Activated CD8-positive, alpha-beta T cell treated with anti-CD3 and anti-CD28 coated beads for 36 hours (primary cell): ENCODE measurements around the gene AKAP13. TPM values are rescaled to one million over a fixed set of nuclear protein-coding genes. Genes with fewer than 3 reads are reported as not detected.

Experiments used
- ATAC-seq: fragments of 200-7000 bp; cut with Tn5 transposase; one replicate; pipeline ENCODE4 v1.10.0; 2021; ENCODE audit warnings: mild to moderate bottlenecking, moderate library complexity
- CTCF ChIA-PET: fragments of 350-600 bp; sonication (Branson Sonifier 250); formaldehyde crosslinking; loops from one replicate; lab custom pipeline; 2021; ENCODE audit warnings: antibody characterized with exemption; lab: Charles Lee
- POLR2A ChIA-PET: fragments of 350-600 bp; sonication (Branson Sonifier 250); formaldehyde crosslinking; loops from one replicate; lab custom pipeline; 2021; ENCODE audit warnings: antibody characterized with exemption; lab: Charles Lee
- DNase-seq: peaks from one replicate; pipeline ENCODE4 v3.0.0-alpha.2; 2020
- H3K27ac Mint-ChIP-seq: one replicate; pipeline ENCODE4 v1.8.0; 2021; ENCODE audit warnings: mild to moderate bottlenecking, mixed read lengths
- H3K27me3 Mint-ChIP-seq: one replicate; pipeline ENCODE4 v1.8.0; 2021; ENCODE audit warnings: mixed read lengths
- H3K36me3 Mint-ChIP-seq: one replicate; pipeline ENCODE4 v1.8.0; 2021; ENCODE audit warnings: low read depth, mixed read lengths
- H3K4me1 Mint-ChIP-seq: one replicate; pipeline ENCODE4 v1.8.0; 2021; ENCODE audit warnings: low read depth, mixed read lengths
- H3K4me3 Mint-ChIP-seq: one replicate; pipeline ENCODE4 v1.8.0; 2021; ENCODE audit warnings: mild to moderate bottlenecking, moderate library complexity, mixed read lengths
- H3K9me3 Mint-ChIP-seq: one replicate; pipeline ENCODE4 v1.8.0; 2021; ENCODE audit warnings: mixed read lengths
- intact Hi-C: fragments of 100-400 bp; cut with micrococcal nuclease; formaldehyde crosslinking; loops from one replicate; pipeline ENCODE4 v1.10.0; 2022
- total RNA-seq, 2 experiments: library from RNA; stranded (reverse); gene quantifications; one replicate each; pipeline ENCODE4 v1.2.3, GENCODE V29; 2021
- TF ChIP-seq, protein P1 (sequence below): fragments of 200-600 bp; IDR thresholded peaks from one replicate; pipeline ENCODE4 v1.8.0; 2022; ENCODE audit warnings: antibody characterized with exemption, mild to moderate bottlenecking

The AKAP13 gene
- total RNA-seq, 2 experiments from 2014 or later = 79.1 to 79.5 TPM

DNA sequence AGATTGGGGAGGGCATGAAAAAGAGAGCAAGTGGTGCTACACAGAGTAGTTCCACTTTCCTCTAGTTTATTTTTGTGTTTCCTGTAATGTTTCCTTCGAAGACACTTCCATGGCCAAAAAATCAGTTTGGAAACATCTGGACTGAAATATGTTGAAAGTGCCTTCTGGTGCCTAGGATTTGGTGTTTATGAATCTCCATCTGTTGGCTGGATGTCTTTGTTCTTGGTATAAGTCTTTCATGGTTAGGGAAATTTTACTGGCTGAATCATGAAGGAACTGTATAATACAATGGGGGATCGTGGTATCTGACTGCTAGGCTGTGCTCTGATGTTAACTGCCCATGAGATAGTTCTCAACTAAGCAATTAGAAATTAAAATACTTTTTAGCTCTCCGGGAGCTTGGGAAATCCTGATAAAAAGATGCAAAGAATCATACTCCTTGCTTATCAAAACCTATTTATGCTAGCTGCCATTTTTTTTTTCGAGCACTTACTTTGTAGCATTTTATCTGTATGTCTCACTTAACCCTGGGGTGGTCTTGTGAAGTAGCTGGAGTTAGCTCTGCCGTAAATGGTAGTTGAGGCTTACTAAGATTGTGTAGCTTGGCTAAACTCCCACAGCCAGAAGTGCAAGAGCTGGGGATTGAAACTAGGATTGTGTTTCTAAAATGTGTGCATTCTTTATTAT lies 21.9 kb downstream of the AKAP13 start:
- H3K27ac Mint-ChIP-seq = peak overlapping the region; percentile 55
- no peak for DNase-seq
- H3K27me3 Mint-ChIP-seq = no peaks in the 10 kb centered on the region
- intact Hi-C loops = no loop called here
- ChIA-PET POLR2A (interaction anchor here (0.6 to 1.3 kb wide), 2 partner anchors 25 to 95 kb away, joined by 3 to 4 read pairs; no protein-coding TSS in a partner anchor), CTCF (interaction anchor here (0.6 to 4.8 kb wide), 6 partner anchors 8 to 106 kb away, joined by 3 to 40 read pairs (median 8); no protein-coding TSS in a partner anchor)
- H3K4me3 Mint-ChIP-seq = peak overlapping the region; percentile 25
- TF ChIP-seq, protein P1, sequence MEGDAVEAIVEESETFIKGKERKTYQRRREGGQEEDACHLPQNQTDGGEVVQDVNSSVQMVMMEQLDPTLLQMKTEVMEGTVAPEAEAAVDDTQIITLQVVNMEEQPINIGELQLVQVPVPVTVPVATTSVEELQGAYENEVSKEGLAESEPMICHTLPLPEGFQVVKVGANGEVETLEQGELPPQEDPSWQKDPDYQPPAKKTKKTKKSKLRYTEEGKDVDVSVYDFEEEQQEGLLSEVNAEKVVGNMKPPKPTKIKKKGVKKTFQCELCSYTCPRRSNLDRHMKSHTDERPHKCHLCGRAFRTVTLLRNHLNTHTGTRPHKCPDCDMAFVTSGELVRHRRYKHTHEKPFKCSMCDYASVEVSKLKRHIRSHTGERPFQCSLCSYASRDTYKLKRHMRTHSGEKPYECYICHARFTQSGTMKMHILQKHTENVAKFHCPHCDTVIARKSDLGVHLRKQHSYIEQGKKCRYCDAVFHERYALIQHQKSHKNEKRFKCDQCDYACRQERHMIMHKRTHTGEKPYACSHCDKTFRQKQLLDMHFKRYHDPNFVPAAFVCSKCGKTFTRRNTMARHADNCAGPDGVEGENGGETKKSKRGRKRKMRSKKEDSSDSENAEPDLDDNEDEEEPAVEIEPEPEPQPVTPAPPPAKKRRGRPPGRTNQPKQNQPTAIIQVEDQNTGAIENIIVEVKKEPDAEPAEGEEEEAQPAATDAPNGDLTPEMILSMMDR = no peak
- ATAC-seq = peak; percentile 59
- no peaks in the 10 kb centered on the region for H3K9me3 Mint-ChIP-seq
- H3K36me3 Mint-ChIP-seq = no peaks in the 10 kb centered on the region
- peaks cover 68% of the 10 kb centered on the region for H3K4me1 Mint-ChIP-seq

DNA sequence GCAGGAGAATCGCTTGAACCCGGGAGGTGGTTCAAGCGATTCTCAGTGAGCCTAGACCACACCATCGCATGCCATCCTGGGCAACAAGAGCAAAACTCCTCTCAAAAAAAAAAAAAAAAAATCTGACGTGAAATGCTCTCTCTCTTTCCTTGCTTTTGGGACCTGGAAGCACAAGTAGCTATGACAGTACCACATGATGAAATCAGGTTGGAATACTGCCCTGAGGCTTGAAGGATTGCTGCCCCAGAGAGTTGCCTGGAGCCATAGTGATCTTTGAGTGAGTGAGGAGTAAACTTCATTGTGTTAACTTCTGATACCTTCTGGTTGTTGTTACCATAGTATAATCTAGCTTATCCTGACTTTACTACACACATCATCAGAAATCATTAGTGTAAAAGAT lies 23.3 kb downstream of the AKAP13 start:
- no peaks in the 10 kb centered on the region for H3K9me3 Mint-ChIP-seq
- POLR2A ChIA-PET = interaction anchor here (1.0 to 1.3 kb wide), 4 partner anchors 10 to 85 kb away, joined by 3 to 4 read pairs (median 4); no protein-coding TSS in a partner anchor
- intact Hi-C loops = no loop called here
- TF ChIP-seq, protein P1 = no peak
- H3K27ac Mint-ChIP-seq = peak overlapping the region; percentile 69
- no peaks in the 10 kb centered on the region for H3K27me3 Mint-ChIP-seq
- H3K36me3 Mint-ChIP-seq = peaks cover 1% of the 10 kb centered on the region
- no peak overlapping the region for H3K4me3 Mint-ChIP-seq
- CTCF ChIA-PET = interaction anchor here (0.8 to 4.8 kb wide), 5 partner anchors 9 to 107 kb away, joined by 3 to 40 read pairs (median 13); no protein-coding TSS in a partner anchor
- H3K4me1 Mint-ChIP-seq = peaks cover 74% of the 10 kb centered on the region
- DNase-seq (no peak), ATAC-seq (no peak)

DNA sequence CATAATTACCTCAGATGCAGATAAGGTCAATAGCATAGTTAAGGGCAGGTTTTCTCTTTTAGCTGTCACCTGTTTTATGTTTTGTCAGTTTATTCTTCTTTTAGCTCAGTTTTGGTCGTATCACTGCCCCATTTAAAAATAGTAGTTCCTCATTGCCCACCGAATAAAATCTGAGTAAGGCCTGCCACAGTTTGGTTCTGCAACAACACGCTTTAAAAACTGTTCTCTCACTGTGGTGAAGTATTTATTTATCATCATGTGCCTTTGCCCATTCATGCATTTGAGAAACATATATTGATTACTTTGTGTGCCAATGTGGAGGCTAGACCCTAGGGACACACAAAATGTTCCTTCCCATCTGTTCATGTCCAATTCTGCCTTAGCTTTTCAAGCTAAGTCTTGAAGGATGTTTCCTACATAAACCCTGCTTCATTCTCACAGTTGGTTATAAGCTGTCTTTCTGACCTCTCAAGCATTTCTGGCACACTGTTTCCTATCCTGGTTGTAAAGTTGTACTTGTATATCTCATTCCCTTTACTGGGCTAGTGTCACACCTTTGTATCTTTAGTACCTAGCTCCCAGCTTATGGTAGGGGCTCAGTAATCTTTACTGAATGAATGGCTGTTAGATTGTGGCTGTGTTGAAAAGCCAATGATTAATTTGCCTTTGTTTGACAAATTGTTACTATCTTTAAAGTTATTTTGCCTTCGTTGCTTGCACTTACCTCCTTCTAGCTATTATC lies 23.9 kb downstream of the AKAP13 start:
- no peaks in the 10 kb centered on the region for H3K9me3 Mint-ChIP-seq
- peaks cover 77% of the 10 kb centered on the region for H3K4me1 Mint-ChIP-seq
- ChIA-PET CTCF (interaction anchor here (0.8 to 4.8 kb wide), 8 partner anchors 9 to 108 kb away, joined by 3 to 40 read pairs (median 8); partner anchors contain the start of gene AKAP13), POLR2A (interaction anchor here (0.9 to 1.5 kb wide), 5 partner anchors 9 to 669 kb away, joined by 3 to 8 read pairs (median 4); partner anchors contain the start of gene AKAP13)
- TF ChIP-seq, protein P1 = no peak
- no peaks in the 10 kb centered on the region for H3K27me3 Mint-ChIP-seq
- no peak overlapping the region for H3K4me3 Mint-ChIP-seq
- no peak for DNase-seq
- H3K27ac Mint-ChIP-seq = peak overlapping the region; percentile 69
- H3K36me3 Mint-ChIP-seq = peaks cover 2% of the 10 kb centered on the region
- intact Hi-C loops = no loop called here
- ATAC-seq = no peak

GRCh38 chr15:85404918-85405866 lies 24.8 kb downstream of the AKAP13 start:
- peaks cover 74% of the 10 kb centered on the region for H3K4me1 Mint-ChIP-seq

More at GRCh38 chr15:85404918-85405866, 24.8 kb downstream of the AKAP13 start:
- ChIA-PET POLR2A (interaction anchor here (0.9 to 1.5 kb wide), 3 partner anchors 12 to 669 kb away, joined by 4 to 8 read pairs (median 4); partner anchors contain the start of gene AKAP13), CTCF (interaction anchor here (1.0 to 4.8 kb wide), 7 partner anchors 8 to 109 kb away, joined by 3 to 40 read pairs (median 12); partner anchors contain the start of gene AKAP13)
- TF ChIP-seq, protein P1 = no peak
- intact Hi-C loops = no loop called here
- Mint-ChIP-seq H3K36me3 (peaks cover 5% of the 10 kb centered on the region), H3K4me3 (no peak overlapping the region), H3K9me3 (no peaks in the 10 kb centered on the region), H3K27me3 (no peaks in the 10 kb centered on the region), H3K27ac (peak overlapping the region; percentile 69)
- DNase-seq = no peak
- no peak for ATAC-seq
